Epithelial cell of proximal tubule (primary cell): ENCODE results near the gene TRAM2. TPM values are rescaled to one million over a fixed set of nuclear protein-coding genes. Genes with fewer than 3 reads are reported as not detected.
A peak's percentile ranks its signal among the peaks of the same experiment; 100 is the strongest.

ENCODE experiments used
- DNase-seq: peaks from one replicate; pipeline ENCODE4 v3.0.0-alpha.2; 2011; ENCODE audit warnings: low read depth
- H3K4me3 ChIP-seq: 2 replicates; pipeline ENCODE4 v1.5.1; 2011; ENCODE audit warnings: low read depth, mild to moderate bottlenecking, low read length
- total RNA-seq: library from RNA; depleted of rRNA; stranded (reverse); fragments of >200 nt; gene quantifications from 2 replicates; pipeline ENCODE4 v1.2.3, GENCODE V29; 2015
- TF ChIP-seq, protein P1 (sequence below): conservative IDR thresholded peaks from 2 replicates; pipeline ENCODE4 v1.5.1; 2012; ENCODE audit warnings: low read depth, mild to moderate bottlenecking, low read length

TRAM2 gene
- total RNA-seq, 1 donor from 2014 or later = 16.3 TPM

DNA sequence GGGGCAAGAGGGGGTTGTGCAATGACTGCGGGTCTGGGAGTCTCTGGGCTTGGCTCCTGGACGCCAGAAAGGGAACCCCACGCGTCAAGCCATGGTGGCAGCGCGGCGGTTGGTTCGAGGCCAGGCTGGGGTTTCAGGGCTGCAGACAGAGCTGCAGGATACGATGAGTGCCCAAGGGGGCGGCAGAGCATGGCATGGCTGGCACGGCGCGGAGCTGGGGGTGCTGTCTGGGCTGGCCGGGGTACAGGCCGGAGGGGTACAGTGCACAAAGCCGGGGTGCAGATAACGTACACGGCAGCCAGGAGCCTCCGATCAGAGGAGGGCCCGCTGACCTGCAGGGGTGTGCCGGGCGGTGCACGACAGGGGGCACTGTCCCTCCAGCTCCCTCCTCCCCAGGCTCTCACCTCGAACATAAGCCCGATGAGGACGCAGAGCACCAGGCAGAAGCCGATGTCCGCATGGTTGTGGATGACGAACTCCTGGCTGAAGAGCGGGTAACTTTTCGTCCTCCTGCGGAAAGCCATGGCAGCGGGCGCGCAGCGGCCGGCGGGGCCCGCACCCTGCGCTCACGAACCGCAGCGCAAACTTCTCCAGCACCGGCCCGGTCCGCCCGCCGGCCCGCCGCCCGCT is 353 bp downstream of the TRAM2 start:
- DNase-seq = no peak

DNA sequence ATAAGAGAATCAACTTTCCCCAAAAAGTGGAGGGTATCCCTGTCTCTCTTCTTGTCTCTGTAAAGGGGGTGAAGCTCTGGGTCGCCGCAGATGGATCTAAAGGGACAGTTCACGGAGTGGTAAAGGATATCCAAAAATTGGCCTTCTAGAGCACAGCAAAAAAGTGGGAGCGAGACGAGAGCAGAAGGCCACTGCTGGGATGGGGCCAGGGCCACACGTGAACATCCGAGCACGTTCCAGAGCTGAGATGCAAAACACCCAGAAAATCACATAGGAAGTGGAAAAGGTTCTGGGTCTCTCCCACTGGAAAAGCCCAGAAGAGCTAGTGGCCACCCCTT is 837 bp downstream of the TRAM2 start:
- peak overlapping the region; percentile 82 for H3K4me3 ChIP-seq
- DNase-seq = no peak
- TF ChIP-seq, protein P1, sequence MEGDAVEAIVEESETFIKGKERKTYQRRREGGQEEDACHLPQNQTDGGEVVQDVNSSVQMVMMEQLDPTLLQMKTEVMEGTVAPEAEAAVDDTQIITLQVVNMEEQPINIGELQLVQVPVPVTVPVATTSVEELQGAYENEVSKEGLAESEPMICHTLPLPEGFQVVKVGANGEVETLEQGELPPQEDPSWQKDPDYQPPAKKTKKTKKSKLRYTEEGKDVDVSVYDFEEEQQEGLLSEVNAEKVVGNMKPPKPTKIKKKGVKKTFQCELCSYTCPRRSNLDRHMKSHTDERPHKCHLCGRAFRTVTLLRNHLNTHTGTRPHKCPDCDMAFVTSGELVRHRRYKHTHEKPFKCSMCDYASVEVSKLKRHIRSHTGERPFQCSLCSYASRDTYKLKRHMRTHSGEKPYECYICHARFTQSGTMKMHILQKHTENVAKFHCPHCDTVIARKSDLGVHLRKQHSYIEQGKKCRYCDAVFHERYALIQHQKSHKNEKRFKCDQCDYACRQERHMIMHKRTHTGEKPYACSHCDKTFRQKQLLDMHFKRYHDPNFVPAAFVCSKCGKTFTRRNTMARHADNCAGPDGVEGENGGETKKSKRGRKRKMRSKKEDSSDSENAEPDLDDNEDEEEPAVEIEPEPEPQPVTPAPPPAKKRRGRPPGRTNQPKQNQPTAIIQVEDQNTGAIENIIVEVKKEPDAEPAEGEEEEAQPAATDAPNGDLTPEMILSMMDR = no peak

More for the DNA sequence above, 353 bp downstream of the TRAM2 start:
- peak overlapping the region; percentile 82 for H3K4me3 ChIP-seq
- TF ChIP-seq, protein P1 = peak; percentile 66

GRCh38 chr6:52575502-52575892 is 1.4 kb downstream of the TRAM2 start:
- no peak for DNase-seq
- peak overlapping the region; percentile 82 for H3K4me3 ChIP-seq
- TF ChIP-seq, protein P1 = no peak

GRCh38 chr6:52574709-52575501 is 2.0 kb downstream of the TRAM2 start:
- H3K4me3 ChIP-seq = peak overlapping the region; percentile 82
- TF ChIP-seq, protein P1 = no peak
- DNase-seq = no peak

DNA sequence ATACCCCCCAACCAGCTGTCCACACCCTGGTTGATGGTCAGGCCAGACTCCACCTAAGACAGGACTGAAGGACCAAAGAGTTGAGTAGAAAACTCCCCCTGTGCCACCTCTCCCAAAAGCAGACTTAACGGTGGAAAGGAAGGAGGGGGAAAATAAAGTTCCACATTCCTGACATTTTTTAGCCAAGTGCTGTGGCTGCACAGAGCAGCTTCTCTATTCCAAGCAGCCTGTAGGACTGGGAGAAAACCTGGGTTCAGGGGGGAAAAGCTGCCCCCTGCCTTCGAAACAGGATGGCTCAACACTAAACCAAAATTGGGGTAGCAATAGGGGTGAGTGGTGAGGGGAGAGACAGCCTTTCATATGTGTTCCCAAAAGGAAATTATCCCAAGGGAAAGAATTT is 3.6 kb downstream of the TRAM2 start:
- DNase-seq = no peak
- H3K4me3 ChIP-seq = peak overlapping the region; percentile 15

GRCh38 chr6:52572536-52572935 is 4.3 kb downstream of the TRAM2 start:
- no peak overlapping the region for H3K4me3 ChIP-seq
- TF ChIP-seq, protein P1 = no peak
- DNase-seq = no peak

More for the DNA sequence above, 3.6 kb downstream of the TRAM2 start:
- TF ChIP-seq, protein P1 = peak; percentile 13
